ENCODE results near the gene TMX2.

Gene TMX2

GRCh38 chr11:57712256-57713150 lies at the start of gene TMX2:
TSS of gene TMX2 (plus strand) at chr11:57712593. CDS start at chr11:57712619, 26 bp downstream.
- no peak for TF ChIP-seq CTCF (conservative IDR thresholded peaks at IDR 0.05; ENCODE audit: low read depth, low read length)

GRCh38 chr11:57662893-57663292 lies 49.5 kb upstream of the TMX2 start:
- Histone ChIP-seq H3K4me1 (ENCODE audit: low read depth, poor library complexity, severe bottlenecking) (peaks cover 17% of the 10 kb centered on the region), H3K79me2 (ENCODE audit: insufficient read depth, low read depth) (peaks cover 16% of the 10 kb centered on the region), H3K9ac (no peak overlapping the region), H2AFZ (ENCODE audit: low read depth) (no peak overlapping the region), H3K36me3 (ENCODE audit: insufficient read depth) (no peaks in the 10 kb centered on the region; the same call in 1 of the 2 replicates), H3K27me3 (ENCODE audit: insufficient read depth, low read depth) (no peaks in the 10 kb centered on the region), H3K4me3 (IDR thresholded peaks at IDR 0.05; ENCODE audit: insufficient read depth, low read depth, low read length) (no peak overlapping the region), H3K27ac (no peak overlapping the region), H4K20me1 (ENCODE audit: insufficient read depth) (no peaks in the 10 kb centered on the region), H3K4me2 (no peak overlapping the region)
- TF ChIP-seq CTCF (conservative IDR thresholded peaks at IDR 0.05; ENCODE audit: low read depth, low read length), result 0 out of 2 replicates have a peak, but pooled peaks have one; percentile 17

More at GRCh38 chr11:57712256-57713150, at the start of gene TMX2:
- Histone ChIP-seq H3K9ac (peak within 1 kb of the TSS; percentile 88), H3K79me2 (ENCODE audit: insufficient read depth, low read depth) (peaks cover 54% of the 10 kb centered on the region), H3K27me3 (ENCODE audit: insufficient read depth, low read depth) (no peaks in the 10 kb centered on the region), H3K4me3 (IDR thresholded peaks at IDR 0.05; ENCODE audit: insufficient read depth, low read depth, low read length) (no peak within 1 kb of the TSS), H3K4me1 (ENCODE audit: low read depth, poor library complexity, severe bottlenecking) (peaks cover 27% of the 10 kb centered on the region), H2AFZ (ENCODE audit: low read depth) (peak within 1 kb of the TSS; percentile 39; the same call in 1 of the 2 replicates), H3K4me2 (peak within 1 kb of the TSS; percentile 91), H4K20me1 (ENCODE audit: insufficient read depth) (no peaks in the 10 kb centered on the region; the same call in 1 of the 2 replicates), H3K27ac (peak within 1 kb of the TSS; percentile 78), H3K36me3 (ENCODE audit: insufficient read depth) (no peaks in the 10 kb centered on the region)

- Histone ChIP-seq H3K4me2 (no peak overlapping the region), H3K36me3 (ENCODE audit: insufficient read depth) (no peaks in the 10 kb centered on the region; the same call in 1 of the 2 replicates), H3K4me1 (ENCODE audit: low read depth, poor library complexity, severe bottlenecking) (peaks cover 14% of the 10 kb centered on the region), H3K4me3 (IDR thresholded peaks at IDR 0.05; ENCODE audit: insufficient read depth, low read depth, low read length) (no peak overlapping the region), H4K20me1 (ENCODE audit: insufficient read depth) (peaks cover under 1% of the 10 kb centered on the region; the same call in 1 of the 2 replicates), H3K9ac (no peak overlapping the region), H2AFZ (ENCODE audit: low read depth) (no peak overlapping the region), H3K79me2 (ENCODE audit: insufficient read depth, low read depth) (peaks cover 13% of the 10 kb centered on the region), H3K27me3 (ENCODE audit: insufficient read depth, low read depth) (no peaks in the 10 kb centered on the region), H3K27ac (no peak overlapping the region)
- no peak for TF ChIP-seq CTCF (conservative IDR thresholded peaks at IDR 0.05; ENCODE audit: low read depth, low read length)
Observed at GRCh38 chr11:57663975-57664374, 48.4 kb upstream of the TMX2 start.

- 0 out of 2 replicates have a peak, but pooled peaks cover 4% of the 10 kb centered on the region for H3K36me3 ChIP-seq (ENCODE audit: insufficient read depth)
- no peak for TF ChIP-seq CTCF (conservative IDR thresholded peaks at IDR 0.05; ENCODE audit: low read depth, low read length)
- peak overlapping the region; percentile 97 for H2AFZ ChIP-seq (ENCODE audit: low read depth)
Observed at GRCh38 chr11:57667117-57667735, 45.2 kb upstream of the TMX2 start.

More at GRCh38 chr11:57667117-57667735, 45.2 kb upstream of the TMX2 start:
- Histone ChIP-seq H3K79me2 (ENCODE audit: insufficient read depth, low read depth) (peaks cover 40% of the 10 kb centered on the region), H4K20me1 (ENCODE audit: insufficient read depth) (peaks cover 9% of the 10 kb centered on the region; the same call in 1 of the 2 replicates), H3K27ac (peak overlapping the region; percentile 78), H3K9ac (peak overlapping the region; percentile 74), H3K27me3 (ENCODE audit: insufficient read depth, low read depth) (no peaks in the 10 kb centered on the region), H3K4me1 (ENCODE audit: low read depth, poor library complexity, severe bottlenecking) (peaks cover 30% of the 10 kb centered on the region), H3K4me2 (peak overlapping the region; percentile 93), H3K4me3 (IDR thresholded peaks at IDR 0.05; ENCODE audit: insufficient read depth, low read depth, low read length) (no peak overlapping the region)

All from KMS-11 (cell line).